OCI-LY1 (cell line): ENCODE results near the gene MYO1D.

ENCODE experiments used
- H2AFZ ChIP-seq: fragments of 200-600 bp; sonication (generic), shearing (Covaris generic); 2 replicates; pipeline ENCODE4 v1.6.0; 2014; ENCODE audit warnings: antibody characterized with exemption, mild to moderate bottlenecking, low read length
- H3F3A ChIP-seq: fragments of 200-600 bp; sonication (generic), shearing (Covaris generic); 2 replicates; pipeline ENCODE4 v1.6.0; 2014; ENCODE audit warnings: mild to moderate bottlenecking, antibody characterized with exemption, low read length, moderate library complexity; ENCODE audit not compliant: insufficient read depth
- H3K27ac ChIP-seq: fragments of 200-600 bp; sonication (generic); 2 replicates; pipeline ENCODE4 v1.5.1; 2014; ENCODE audit warnings: low read length, mixed run types, mild to moderate bottlenecking, low read depth; ENCODE audit not compliant: poor library complexity, severe bottlenecking
- H3K27me3 ChIP-seq: fragments of 200-600 bp; sonication (generic); 2 replicates; pipeline ENCODE4 v1.6.0; 2014; ENCODE audit warnings: antibody characterized with exemption, mild to moderate bottlenecking, low read length, moderate library complexity; ENCODE audit not compliant: insufficient read depth
- H3K36me3 ChIP-seq: fragments of 200-600 bp; sonication (generic); 2 replicates; pipeline ENCODE4 v1.6.1; 2014; ENCODE audit warnings: mild to moderate bottlenecking, antibody characterized with exemption, low read length, moderate library complexity, mixed read lengths; ENCODE audit not compliant: insufficient read depth
- H3K4me1 ChIP-seq: fragments of 200-600 bp; sonication (generic); 2 replicates; pipeline ENCODE4 v1.5.1; 2014; ENCODE audit warnings: mild to moderate bottlenecking, low read length, moderate library complexity; ENCODE audit not compliant: insufficient read depth, severe bottlenecking
- H3K4me2 ChIP-seq: fragments of 200-600 bp; sonication (generic), shearing (Covaris generic); 2 replicates; pipeline ENCODE4 v1.6.1; 2014; ENCODE audit warnings: low read length
- H3K4me3 ChIP-seq: fragments of 200-600 bp; sonication (generic); 2 replicates; pipeline ENCODE4 v1.5.1; 2014; ENCODE audit warnings: low read length, low read depth, mild to moderate bottlenecking, mixed read lengths; ENCODE audit not compliant: poor library complexity, severe bottlenecking
- H3K79me2 ChIP-seq: fragments of 200-600 bp; shearing (Covaris generic); 2 replicates; pipeline ENCODE4 v1.6.1; 2016; ENCODE audit warnings: mixed run types, low read length, mixed read lengths; ENCODE audit not compliant: insufficient read depth
- H3K9ac ChIP-seq: fragments of 200-600 bp; sonication (generic), shearing (Covaris generic); 2 replicates; pipeline ENCODE4 v1.6.1; 2014; ENCODE audit warnings: mild to moderate bottlenecking, low read length, mixed read lengths
- H3K9me2 ChIP-seq: fragments of 200-600 bp; sonication (generic), shearing (Covaris generic); 2 replicates; pipeline ENCODE4 v1.6.1; 2014; ENCODE audit warnings: low read depth, mild to moderate bottlenecking, low read length, mixed read lengths
- H3K9me3 ChIP-seq: fragments of 200-600 bp; shearing (Covaris generic); 2 replicates; pipeline ENCODE4 v1.6.1; 2014; ENCODE audit warnings: low read length, mixed read lengths
- H4K20me1 ChIP-seq: fragments of 200-600 bp; sonication (generic), shearing (Covaris generic); 2 replicates; pipeline ENCODE4 v1.6.0; 2016; ENCODE audit warnings: mild to moderate bottlenecking, low read length; ENCODE audit not compliant: insufficient read depth
- EZH2 ChIP-seq: fragments of 200-600 bp; sonication (generic), shearing (Covaris generic); IDR thresholded peaks from 2 replicates; pipeline ENCODE4 v1.8.0; 2017; ENCODE audit warnings: borderline replicate concordance, mixed run types, mild to moderate bottlenecking, antibody characterized with exemption, low read length, moderate library complexity, mixed read lengths
- TF ChIP-seq, protein P1 (sequence below): fragments of 200-600 bp; sonication (generic), shearing (Covaris generic); IDR thresholded peaks from 2 replicates; pipeline ENCODE4 v1.5.1; 2017; ENCODE audit warnings: mild to moderate bottlenecking, antibody characterized with exemption, low read length, moderate library complexity, mixed read lengths

Gene MYO1D

DNA sequence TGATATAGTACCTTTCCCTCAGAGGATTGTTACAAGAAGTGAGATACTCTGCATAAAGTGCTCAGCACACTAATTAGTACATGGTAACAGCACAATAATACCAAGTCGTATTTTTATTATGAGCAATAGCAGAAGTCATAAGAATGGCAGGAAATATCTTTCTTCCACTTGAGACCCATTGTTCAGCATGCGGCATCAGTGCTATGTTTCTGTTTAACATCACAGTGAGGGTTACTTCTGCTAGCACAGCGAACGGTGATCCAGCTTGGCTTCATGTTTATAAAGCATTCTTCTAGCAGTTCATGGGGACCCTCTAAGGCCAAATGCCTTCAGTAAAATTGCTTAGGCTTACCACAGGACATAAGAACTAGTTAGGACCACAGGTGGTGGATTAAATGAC, 83.1 kb downstream of the MYO1D start:
- Histone ChIP-seq H3K4me3 (no peak overlapping the region), H3K4me1 (no peaks in the 10 kb centered on the region)

DNA sequence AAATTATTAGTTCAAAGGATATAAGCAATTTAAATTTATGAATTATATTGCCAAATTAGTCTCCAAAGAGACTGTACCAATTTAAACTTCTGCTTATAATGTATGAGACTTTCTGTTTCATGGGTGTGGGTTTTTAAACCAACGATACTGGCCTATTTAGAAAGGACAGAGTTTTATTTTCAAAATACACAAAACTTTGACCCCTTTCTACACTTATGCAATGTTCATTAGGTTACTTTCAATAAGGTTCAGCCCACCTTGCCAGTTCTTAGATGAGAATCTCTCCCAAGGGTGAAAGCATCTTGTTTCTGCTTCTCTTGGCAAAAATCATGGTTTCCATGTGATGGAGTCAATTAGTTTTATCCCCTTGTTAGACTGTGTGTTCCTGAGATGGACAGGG, 84.7 kb downstream of the MYO1D start:
- H3K79me2 ChIP-seq, result no peaks in the 10 kb centered on the region
- no peaks in the 10 kb centered on the region for H3K9me2 ChIP-seq
- no peak overlapping the region for H2AFZ ChIP-seq
- H3K9ac ChIP-seq, result no peak overlapping the region
- H3K4me3 ChIP-seq, result no peak overlapping the region
- H3K27me3 ChIP-seq, result no peaks in the 10 kb centered on the region
- H4K20me1 ChIP-seq, result no peaks in the 10 kb centered on the region
- no peak overlapping the region for H3K27ac ChIP-seq
- no peaks in the 10 kb centered on the region for H3F3A ChIP-seq
- H3K36me3 ChIP-seq, result no peaks in the 10 kb centered on the region
- no peaks in the 10 kb centered on the region for H3K4me1 ChIP-seq
- no peak overlapping the region for H3K4me2 ChIP-seq
- TF ChIP-seq, protein P1, sequence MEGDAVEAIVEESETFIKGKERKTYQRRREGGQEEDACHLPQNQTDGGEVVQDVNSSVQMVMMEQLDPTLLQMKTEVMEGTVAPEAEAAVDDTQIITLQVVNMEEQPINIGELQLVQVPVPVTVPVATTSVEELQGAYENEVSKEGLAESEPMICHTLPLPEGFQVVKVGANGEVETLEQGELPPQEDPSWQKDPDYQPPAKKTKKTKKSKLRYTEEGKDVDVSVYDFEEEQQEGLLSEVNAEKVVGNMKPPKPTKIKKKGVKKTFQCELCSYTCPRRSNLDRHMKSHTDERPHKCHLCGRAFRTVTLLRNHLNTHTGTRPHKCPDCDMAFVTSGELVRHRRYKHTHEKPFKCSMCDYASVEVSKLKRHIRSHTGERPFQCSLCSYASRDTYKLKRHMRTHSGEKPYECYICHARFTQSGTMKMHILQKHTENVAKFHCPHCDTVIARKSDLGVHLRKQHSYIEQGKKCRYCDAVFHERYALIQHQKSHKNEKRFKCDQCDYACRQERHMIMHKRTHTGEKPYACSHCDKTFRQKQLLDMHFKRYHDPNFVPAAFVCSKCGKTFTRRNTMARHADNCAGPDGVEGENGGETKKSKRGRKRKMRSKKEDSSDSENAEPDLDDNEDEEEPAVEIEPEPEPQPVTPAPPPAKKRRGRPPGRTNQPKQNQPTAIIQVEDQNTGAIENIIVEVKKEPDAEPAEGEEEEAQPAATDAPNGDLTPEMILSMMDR, result no peak
- no peak for TF ChIP-seq EZH2
- H3K9me3 ChIP-seq, result no peaks in the 10 kb centered on the region

More for the DNA sequence above, 83.1 kb downstream of the MYO1D start:
- no peaks in the 10 kb centered on the region for H4K20me1 ChIP-seq
- H3K9ac ChIP-seq, result no peak overlapping the region
- no peak overlapping the region for H3K4me2 ChIP-seq
- H3K79me2 ChIP-seq, result no peaks in the 10 kb centered on the region
- H2AFZ ChIP-seq, result no peak overlapping the region
- no peaks in the 10 kb centered on the region for H3K27me3 ChIP-seq
- no peak for TF ChIP-seq EZH2
- TF ChIP-seq, protein P1, result no peak
- no peaks in the 10 kb centered on the region for H3K36me3 ChIP-seq
- H3F3A ChIP-seq, result no peaks in the 10 kb centered on the region
- H3K9me2 ChIP-seq, result no peaks in the 10 kb centered on the region
- H3K9me3 ChIP-seq, result no peaks in the 10 kb centered on the region
- no peak overlapping the region for H3K27ac ChIP-seq

DNA sequence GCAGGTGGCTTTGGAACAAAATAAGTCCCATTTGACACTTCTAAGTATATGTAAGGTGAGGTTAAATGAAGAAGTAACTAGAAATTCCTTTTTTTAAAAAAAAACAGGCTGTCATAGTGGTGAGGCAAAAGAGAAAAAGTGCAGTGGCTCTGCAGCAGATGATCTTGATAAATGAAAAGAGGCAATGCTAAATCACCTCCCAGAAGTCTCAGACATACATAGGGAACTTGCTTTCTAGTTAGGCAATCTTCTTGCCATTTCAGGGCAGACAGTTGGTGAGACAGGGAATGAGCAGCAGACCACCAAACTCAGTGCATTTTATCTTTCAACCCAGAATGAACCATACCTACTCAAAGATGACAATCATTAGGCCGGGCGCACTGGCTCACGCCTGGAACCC, 90.8 kb downstream of the MYO1D start:
- Histone ChIP-seq H3K4me1 (no peaks in the 10 kb centered on the region), H3K9me2 (no peaks in the 10 kb centered on the region), H3K4me2 (no peak overlapping the region), H3K79me2 (no peaks in the 10 kb centered on the region), H3K9me3 (no peaks in the 10 kb centered on the region), H3K4me3 (no peak overlapping the region), H3K36me3 (no peaks in the 10 kb centered on the region), H3F3A (no peaks in the 10 kb centered on the region), H2AFZ (no peak overlapping the region), H3K9ac (no peak overlapping the region), H3K27me3 (no peaks in the 10 kb centered on the region), H3K27ac (no peak overlapping the region), H4K20me1 (no peaks in the 10 kb centered on the region)
- no peak for TF ChIP-seq EZH2
- TF ChIP-seq, protein P1, result no peak
